Omental fat pad (tissue), 4 donors: ENCODE data around the gene PARM1. TPM values are rescaled to one million over a fixed set of nuclear protein-coding genes. Genes with fewer than 3 reads are reported as not detected.

Experiments
- ATAC-seq: fragments of 150-250 bp; one replicate; pipeline ENCODE4 v1.9.1; 2016; ENCODE audit warnings: mild to moderate bottlenecking, moderate library complexity; ENCODE audit not compliant: low FRiP score
- DNase-seq: peaks from one replicate; pipeline ENCODE4 v3.0.0-alpha.2; 2019; ENCODE audit warnings: low spot score
- CTCF ChIP-seq, 3 donors: fragments of 450-650 bp; IDR thresholded peaks; one replicate each; pipeline ENCODE4 v1.5.1; 2016 to 2017; ENCODE audit warnings: antibody characterized with exemption in 3 of 3, mild to moderate bottlenecking in 3 of 3, moderate library complexity in 2 of 3
- total RNA-seq, 4 donors: library from RNA; depleted of rRNA; stranded (reverse); fragments of >200 nt; gene quantifications; one replicate each; pipeline ENCODE4 v1.1.0, GENCODE V29; 2016

PARM1 gene
- total RNA-seq, 4 donors from 2014 or later, result 25.4 to 99.8 (median 32.6) TPM

- no peak for ATAC-seq
- DNase-seq, result no peak
- TF ChIP-seq CTCF (IDR thresholded peaks at IDR 0.05), result no peak
Observed at GRCh38 chr4:74997948-74998729, 65.2 kb downstream of the PARM1 start.

GRCh38 chr4:74999714-75000309 is 66.9 kb downstream of the PARM1 start:
- ATAC-seq, result no peak
- DNase-seq, result no peak
- TF ChIP-seq CTCF (IDR thresholded peaks at IDR 0.05), result no peak

GRCh38 chr4:75001871-75002270 is 69.0 kb downstream of the PARM1 start:
- ATAC-seq (no peak), DNase-seq (no peak)
- no peak for TF ChIP-seq CTCF (IDR thresholded peaks at IDR 0.05)

- DNase-seq (no peak), ATAC-seq (no peak)
- TF ChIP-seq CTCF (IDR thresholded peaks at IDR 0.05), result no peak
Observed at GRCh38 chr4:75002381-75002780, 69.5 kb downstream of the PARM1 start.

GRCh38 chr4:75003979-75004378 is 71.1 kb downstream of the PARM1 start:
- DNase-seq, result no peak
- no peak for ATAC-seq
- no peak for TF ChIP-seq CTCF (IDR thresholded peaks at IDR 0.05)

GRCh38 chr4:75004755-75005668 is 72.1 kb downstream of the PARM1 start:
- ATAC-seq, result no peak
- no peak for TF ChIP-seq CTCF (IDR thresholded peaks at IDR 0.05)
- no peak for DNase-seq
